CMK (cell line): ENCODE data around the gene GRPR.

Experiments
- DNase-seq: peaks from one replicate; pipeline ENCODE4 v3.0.0-alpha.2; 2010; ENCODE audit warnings: low read depth

GRPR gene

GRCh38 chrX:16123222-16123786, at the start of gene GRPR:
Gene GRPR (plus strand): TSS chrX:16123565. CDS start chrX:16123954, 389 bp downstream.
- peak; percentile 9 for DNase-seq

GRCh38 chrX:16075087-16075486, 48.3 kb upstream of the GRPR start:
- DNase-seq: no peak

- no peak for DNase-seq
Measured at GRCh38 chrX:16076834-16077233, 46.5 kb upstream of the GRPR start.

- no peak for DNase-seq
Measured at GRCh38 chrX:16077811-16078210, 45.6 kb upstream of the GRPR start.

GRCh38 chrX:16081357-16081756, 42.0 kb upstream of the GRPR start:
- no peak for DNase-seq

GRCh38 chrX:16082470-16083085, 40.8 kb upstream of the GRPR start:
- DNase-seq: no peak

- DNase-seq: no peak
Measured at GRCh38 chrX:16087076-16087475, 36.3 kb upstream of the GRPR start.

- DNase-seq: no peak
Measured at GRCh38 chrX:16089086-16089485, 34.3 kb upstream of the GRPR start.

- no peak for DNase-seq
Measured at GRCh38 chrX:16096141-16096540, 27.2 kb upstream of the GRPR start.

- no peak for DNase-seq
Measured at GRCh38 chrX:16100673-16101072, 22.7 kb upstream of the GRPR start.

GRCh38 chrX:16101581-16101980, 21.8 kb upstream of the GRPR start:
- DNase-seq: no peak

GRCh38 chrX:16103625-16104024, 19.7 kb upstream of the GRPR start:
- no peak for DNase-seq

- no peak for DNase-seq
Measured at GRCh38 chrX:16112428-16112827, 10.9 kb upstream of the GRPR start.

- DNase-seq: no peak
Measured at GRCh38 chrX:16113978-16114565, 9.3 kb upstream of the GRPR start.

GRCh38 chrX:16114611-16115010, 8.8 kb upstream of the GRPR start:
- no peak for DNase-seq

GRCh38 chrX:16119353-16120220, 3.8 kb upstream of the GRPR start:
- DNase-seq: no peak

GRCh38 chrX:16120431-16120830, 2.9 kb upstream of the GRPR start:
- no peak for DNase-seq

- no peak for DNase-seq
Measured at GRCh38 chrX:16124201-16124600, 836 bp downstream of the GRPR start.

- DNase-seq: no peak
Measured at GRCh38 chrX:16125520-16126149, 2.3 kb downstream of the GRPR start.

GRCh38 chrX:16130707-16131106, 7.3 kb downstream of the GRPR start:
- DNase-seq: no peak

GRCh38 chrX:16134936-16135335, 11.6 kb downstream of the GRPR start:
- DNase-seq: no peak

GRCh38 chrX:16136080-16136479, 12.7 kb downstream of the GRPR start:
- no peak for DNase-seq
